Measurements from ENCODE around the gene TBX2.
"Not testable (repeated sequence)": the region's sequence is repeated elsewhere in the genome, so short reads cannot be mapped to it uniquely, and the experiment has no call there.

The TBX2 gene

DNA sequence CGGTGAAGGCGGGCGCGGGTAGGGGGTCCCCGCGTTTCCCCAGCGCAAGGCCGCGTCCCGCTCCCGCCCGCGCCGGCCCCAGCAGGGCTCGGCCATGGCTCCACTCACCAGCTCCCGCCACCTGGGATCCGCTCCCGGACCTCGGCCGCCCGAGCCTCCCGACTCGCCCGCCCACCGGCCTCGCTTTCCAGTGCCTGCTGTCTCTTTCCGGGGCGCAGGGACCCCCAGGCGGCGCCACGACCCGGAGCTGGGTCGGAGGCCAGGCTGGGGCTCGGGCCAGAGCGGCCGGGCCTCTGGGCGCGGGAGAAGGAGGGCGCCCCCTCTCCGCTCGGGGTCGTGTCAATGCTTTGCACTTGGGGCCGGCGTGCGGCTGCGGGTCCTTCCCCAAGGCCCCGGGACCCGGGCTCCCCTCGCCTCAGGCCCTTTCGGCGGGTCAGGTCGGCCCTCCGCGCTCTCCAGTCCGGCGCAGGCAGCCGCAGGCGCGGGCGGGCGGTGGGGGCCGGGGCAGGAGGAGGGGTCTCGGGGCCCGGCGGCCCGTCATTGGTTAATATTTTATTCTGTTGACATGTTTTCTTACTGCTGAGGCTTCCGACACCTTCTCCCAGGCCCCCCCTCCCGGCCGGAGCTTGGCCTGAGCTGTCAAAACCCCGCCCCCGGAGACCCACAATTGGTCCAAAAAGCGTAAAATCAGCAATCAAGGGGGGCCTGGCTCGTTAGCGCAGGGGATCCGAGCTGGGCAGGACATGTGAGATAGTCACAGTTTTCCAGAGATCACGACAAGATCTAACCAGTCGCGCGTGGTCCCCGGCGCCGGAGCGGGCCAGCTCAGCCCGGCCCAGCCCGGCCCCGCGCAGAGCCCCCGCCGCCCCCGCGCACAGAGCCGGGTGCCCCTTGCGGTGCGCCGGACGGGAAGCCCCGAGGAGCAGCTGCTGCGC, at the start of gene TBX2:
TSS of gene TBX2 (plus strand) at position 713 of the 935 bp plus-strand sequence. CDS start 334 bp downstream, outside the sequence.
- no peak for DNase-seq (ENCODE audit: low read depth in 2 of 2)

DNA sequence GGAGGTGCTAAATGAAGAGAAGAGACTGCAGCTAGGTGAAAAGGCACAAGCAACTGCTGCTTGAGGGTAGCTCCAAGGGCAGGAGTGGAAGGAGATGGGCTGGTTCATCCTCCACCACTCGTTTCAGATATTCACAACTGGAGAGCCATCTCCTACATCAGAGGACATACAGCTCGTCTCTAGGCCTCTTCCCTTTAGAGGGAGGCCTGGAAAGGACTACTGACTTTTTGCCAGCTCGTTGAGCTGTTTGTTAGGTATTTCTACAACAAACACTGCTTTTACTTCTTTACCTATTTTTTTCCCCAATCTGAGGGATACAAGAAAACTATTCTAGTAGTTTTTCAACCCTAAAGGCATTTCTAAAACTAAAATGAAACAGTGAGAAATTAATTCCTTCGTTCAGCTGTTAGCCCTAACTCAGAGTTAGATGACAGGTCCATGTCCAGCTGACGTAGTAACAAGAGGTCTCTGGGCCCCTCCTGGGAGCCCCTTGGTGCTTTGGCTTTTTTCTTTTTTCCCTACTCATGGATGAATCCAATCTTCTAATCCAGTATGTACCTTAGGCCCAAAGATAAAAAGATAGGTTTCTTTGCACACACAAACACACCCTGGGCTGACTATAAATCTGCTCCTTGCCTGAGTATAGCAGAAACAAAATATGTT, 47.8 kb upstream of the TBX2 start:
- no peak for DNase-seq (ENCODE audit: low read depth in 2 of 2)

DNA sequence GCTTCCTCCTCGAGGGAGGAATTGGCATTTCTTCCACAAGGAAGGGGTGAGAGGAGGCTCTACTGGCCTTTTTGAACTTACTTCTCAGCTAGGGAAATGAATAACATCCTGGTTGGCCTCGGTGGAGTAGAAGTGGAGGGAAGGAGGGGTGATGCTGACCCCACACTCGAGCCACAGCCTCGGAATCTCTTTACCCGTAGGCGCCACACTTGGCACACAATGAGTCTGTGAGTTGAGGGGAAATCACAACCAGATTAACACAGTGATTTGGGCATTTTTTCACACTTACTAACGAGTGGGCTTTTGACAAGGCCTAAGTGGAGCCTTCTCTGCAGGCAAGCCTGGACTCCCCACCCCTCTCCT, 47.3 kb upstream of the TBX2 start:
- no peak for DNase-seq (ENCODE audit: low read depth in 2 of 2)

DNA sequence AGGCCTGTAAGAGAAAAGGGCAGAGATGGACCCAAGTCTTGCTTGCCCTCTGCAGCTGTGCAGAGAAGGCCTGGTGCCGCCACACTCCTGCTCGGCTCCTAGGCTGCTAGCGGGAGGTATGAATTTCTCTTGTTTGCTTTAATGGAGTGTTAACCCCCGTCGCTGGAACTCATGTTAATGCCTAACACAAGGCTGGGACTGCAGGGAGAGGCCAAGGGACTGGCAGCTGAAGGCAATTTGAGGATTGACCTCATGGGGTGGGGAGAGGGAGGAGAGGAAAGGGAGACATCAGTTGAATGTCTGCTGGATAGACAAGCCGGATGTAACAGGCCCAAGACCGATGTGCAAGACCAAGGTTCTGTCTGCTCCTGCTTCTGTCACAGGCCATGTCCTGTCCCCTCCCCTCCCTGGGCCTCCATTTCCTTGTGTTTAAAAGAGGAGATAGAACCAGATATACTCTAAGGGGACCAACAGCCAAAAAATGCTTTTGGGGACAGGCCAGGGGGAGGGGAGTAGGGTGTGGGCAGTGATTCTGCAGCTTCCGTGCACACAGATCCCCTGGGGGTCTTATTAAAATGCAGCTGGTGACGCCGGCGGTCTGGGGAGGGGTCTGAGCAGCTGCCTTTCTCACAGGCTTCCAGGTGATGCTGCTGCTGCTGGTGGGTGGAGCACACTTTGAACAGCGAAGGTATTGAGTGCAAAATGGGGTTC, 46.7 kb upstream of the TBX2 start:
- DNase-seq (ENCODE audit: low read depth in 2 of 2): no peak

DNA sequence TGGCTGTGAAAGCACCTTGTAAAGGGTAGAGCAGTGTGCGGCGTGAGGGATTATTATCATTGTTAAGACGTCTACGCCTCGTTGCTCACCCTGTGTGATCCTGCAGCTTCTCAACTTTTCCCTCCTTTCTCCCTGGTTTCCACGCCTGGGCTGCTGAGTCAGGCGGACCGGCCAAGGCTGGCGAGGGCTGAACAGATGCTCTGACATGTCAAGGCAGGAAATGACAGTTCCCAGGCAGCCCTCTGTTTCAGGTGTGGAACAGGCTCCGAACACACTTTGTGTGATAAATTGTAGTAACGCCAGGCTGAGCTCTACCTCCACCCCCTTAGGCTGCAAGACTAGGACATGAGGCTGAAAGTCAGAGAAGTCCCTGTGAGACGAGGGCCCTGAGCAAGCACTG, 46.0 kb upstream of the TBX2 start:
- DNase-seq (ENCODE audit: low read depth in 2 of 2): no peak

DNA sequence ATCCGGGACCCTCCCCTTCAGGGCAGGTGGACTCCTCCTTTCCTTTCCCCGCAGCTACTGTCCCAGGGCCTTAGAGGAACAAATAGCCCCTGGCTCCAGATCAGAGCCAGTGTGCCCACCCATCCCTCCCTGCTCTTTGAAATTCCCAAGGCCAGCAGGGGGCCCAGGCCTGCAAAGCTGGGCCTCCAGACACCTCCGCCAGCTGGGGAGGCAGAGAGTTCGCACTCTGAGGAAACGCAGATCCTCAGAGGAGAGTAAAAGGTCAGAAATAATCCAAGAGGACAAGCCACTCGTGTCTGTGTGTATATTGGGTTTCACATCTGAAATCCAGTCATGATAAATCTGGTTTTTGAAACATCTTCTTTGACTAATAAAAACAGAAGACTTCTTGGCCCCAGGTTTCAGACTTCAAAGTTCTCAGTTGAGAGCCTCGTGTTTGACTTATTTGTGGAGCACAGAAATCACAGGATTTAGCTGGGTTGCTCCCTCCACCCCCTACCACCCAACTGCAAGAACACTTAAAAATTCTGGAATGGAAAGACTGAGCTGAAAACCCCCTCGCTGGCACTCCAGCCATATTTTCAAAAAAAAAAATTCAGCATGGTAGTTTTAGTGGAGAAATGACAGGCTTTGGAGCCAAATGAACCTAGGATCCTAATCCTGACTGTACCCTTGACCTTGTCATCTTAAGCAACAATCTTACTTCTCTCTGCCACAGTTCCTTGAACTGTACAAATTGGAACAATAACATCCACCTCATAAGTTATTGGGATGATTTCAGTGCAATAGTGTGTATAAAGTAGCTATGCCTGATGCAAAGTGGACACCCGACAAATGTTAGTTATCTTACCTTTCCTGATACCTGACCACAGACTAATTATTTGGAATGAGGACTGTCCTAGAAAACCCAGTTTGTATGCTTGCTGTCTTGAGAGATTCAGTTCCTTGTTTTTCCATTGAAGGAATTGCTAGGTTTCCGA, 44.5 kb upstream of the TBX2 start:
- DNase-seq (ENCODE audit: low read depth in 2 of 2): no peak

DNA sequence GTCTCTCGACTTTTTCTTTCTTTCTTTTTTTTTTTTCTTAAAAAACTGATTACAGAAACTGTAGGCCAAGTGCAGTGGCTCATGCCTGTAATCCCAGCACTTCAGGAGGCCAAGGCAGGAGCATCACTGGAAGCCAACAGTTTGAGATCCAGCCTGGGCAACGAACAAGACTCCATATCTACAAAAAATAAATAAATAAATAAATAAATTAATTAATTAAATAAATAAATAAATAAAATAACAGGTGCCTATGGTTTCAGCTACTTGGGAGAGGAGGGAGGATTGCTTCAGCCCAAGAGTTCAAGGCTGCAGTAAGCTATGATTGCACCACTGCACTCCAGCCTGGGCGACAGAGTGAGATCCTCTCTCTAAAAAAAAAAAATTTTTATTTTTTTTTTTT, 42.6 kb upstream of the TBX2 start:
- DNase-seq (ENCODE audit: low read depth in 2 of 2): not testable (repeated sequence)

DNA sequence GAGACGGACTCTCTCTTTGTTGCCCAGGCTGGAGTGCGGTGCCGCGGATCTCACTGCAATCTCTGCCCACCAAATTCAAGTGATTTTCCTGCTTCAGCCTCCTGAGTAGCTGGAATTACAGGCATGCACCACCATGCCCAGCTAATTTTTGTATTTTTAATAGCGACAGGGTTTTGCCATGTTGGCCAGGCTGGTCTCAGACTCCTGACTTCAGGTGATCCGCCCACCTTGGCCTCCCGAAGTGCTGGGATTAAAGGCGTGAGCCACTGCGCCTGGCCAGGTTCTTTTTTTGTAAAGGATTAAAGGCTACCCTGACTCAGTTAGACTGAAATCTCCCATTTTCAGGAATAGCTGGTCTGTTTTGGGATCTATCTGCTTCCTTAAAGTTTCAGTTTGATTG, 40.1 kb upstream of the TBX2 start:
- not testable (repeated sequence) for DNase-seq (ENCODE audit: low read depth in 2 of 2)

DNA sequence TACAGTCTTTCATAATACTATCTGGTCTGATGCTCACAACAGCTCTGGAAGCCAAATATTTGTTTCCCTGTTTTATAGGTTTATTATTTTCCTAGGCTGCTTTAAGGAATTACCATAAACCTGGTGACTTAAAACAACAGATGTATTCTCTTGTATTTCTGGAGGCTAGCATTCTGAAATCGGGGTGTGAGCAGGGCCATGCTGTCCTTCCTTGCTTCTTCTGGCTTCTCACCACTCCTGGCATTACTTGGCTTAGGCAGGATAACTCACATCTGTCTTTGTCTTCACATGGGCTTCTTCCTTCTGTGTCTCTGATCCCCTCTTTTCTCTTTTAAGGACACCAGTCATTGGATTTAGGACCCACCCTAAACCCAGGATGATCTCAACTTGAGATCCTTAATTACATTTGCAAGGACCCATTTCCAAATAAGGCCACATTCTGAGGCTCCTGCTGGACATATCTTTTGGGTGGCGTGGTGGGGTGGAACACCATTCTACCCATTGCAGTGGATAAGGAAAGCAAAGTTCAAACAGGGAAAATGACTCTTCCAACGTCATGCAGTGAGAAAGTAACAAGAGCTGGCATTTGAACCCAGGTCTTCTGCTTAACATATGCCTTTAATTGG, 39.2 kb upstream of the TBX2 start:
- no peak for DNase-seq (ENCODE audit: low read depth in 2 of 2)

DNA sequence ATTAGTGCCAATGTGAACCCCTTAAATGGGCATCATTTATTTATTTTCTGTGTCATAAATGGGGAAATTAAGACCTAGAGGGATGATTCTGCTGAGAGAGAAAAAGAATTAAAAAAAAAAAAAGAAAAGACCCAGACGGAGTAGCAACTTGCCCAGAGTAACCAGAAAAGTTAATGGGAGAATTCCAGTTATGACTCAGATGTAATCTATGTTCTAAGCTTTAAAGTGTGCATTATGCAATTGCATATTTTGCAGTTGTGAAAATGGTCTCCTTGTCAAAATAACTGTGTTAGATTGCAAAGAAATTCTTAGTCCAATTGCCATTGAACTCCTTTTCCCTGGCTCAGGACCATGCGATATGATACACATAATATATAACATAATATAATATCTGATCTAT, 38.6 kb upstream of the TBX2 start:
- DNase-seq (ENCODE audit: low read depth in 2 of 2): no peak

DNA sequence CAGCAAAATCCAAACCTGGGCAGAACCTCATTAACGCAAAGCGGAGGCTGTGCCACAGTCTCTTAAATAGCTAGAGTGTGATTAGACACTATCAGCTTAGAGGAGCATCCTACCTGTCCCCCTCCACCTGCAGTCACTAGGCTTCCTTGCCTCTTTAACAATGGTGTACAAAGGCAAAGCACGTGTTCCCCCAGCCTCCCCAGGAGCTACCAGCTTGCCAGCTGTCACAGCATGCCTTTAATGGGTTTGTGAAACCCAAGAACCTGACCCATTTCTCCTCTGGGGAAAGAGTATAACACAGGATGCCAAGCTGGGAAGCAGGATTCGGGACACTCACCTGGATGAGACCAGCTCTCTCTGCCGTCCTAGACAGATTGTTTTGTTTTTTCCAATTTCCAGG, 37.2 kb upstream of the TBX2 start:
- DNase-seq (ENCODE audit: low read depth in 2 of 2): no peak

DNA sequence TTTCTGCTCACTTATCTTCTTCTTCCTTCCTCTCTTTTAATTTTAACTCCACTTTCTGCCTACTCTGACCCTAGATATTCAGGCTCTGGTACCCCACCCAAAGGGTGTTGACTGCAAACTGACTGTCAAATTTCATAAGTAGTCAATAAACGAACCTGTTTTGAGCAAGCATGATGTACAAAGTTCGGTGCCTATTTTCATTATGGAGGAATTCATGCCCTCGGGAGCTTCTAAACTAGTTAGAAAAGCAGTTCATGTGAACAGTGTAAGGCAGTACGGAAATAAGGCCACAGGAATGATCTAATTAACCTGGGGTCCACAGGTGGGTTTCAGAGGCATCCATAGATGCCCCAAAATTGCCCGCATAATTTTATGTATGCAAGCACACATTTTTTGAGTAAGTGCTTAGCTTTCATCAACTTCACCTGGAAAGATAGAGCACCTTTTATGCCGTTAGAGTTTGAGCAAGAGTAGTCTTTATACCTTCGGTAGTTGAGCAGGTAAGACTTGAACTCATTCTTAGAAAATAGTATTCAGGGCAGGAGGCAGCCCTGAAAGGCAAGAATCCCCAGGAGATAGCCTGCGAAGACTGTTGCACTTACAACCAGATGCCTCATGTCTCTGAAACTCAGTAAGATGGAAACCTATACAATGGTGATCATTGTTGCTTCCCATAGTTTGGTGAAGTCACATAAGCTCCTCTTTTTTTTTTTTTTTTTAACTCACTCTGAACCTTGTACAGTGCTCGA, 36.6 kb upstream of the TBX2 start:
- DNase-seq (ENCODE audit: low read depth in 2 of 2): no peak

DNA sequence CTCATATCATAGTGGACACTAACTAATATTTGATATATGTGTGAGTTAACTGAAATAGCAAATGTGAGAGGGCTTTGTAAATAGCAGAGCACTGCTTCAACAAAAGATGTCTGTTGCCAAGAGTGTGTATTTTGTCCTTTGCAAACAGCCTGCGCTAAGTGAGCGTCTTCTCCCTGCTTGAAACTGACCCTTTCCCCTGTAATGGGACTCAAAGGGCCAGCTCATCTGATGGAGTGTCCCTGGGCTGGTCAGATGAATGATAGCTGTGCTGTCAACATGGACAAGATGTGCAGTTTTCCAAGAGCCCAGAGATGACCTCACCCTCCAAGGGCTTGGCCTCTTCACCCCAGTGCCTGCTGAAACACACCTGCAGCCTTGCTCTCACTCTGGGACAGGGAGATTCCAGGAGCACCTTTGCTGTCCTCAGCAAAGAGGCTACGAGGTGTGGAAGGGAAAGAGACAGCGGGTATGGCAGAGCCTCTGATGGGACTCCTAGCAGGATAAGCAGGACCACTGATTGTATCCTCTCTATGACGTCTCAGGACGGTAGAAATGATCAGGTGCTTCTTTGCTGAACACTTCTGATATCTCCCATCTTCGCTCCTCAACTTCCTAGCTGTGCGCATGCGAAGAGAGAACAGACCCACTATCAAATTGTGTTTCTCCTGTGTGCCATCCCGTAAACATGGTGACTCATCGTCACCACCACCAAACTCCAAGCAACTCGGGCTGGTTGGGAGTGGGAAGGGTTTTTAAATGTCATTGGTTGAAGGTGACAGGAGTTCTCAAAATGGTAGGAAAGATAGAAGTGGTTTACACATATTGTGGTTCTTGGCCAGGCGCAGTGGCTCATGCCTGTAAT, 35.8 kb upstream of the TBX2 start:
- no peak for DNase-seq (ENCODE audit: low read depth in 2 of 2)

DNA sequence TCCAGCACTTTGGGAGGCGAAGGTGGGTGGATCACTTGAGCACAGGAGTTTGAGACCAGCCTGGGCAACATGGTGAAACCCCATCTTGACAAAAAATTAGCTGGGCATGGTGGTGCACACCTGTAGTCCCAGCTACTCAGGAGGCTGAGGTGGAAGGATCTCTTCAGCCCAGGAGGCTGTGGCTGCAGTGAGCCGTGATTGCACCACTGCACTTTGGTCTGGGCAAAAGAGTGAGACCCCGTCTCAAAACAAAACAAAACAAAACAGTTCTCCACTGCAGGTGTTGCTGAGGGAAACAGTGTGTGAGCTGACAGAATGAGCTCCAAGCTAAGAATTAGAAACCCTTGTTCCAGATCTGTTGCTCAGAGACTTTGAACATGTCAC, 35.2 kb upstream of the TBX2 start:
- DNase-seq (ENCODE audit: low read depth in 2 of 2): no peak

DNA sequence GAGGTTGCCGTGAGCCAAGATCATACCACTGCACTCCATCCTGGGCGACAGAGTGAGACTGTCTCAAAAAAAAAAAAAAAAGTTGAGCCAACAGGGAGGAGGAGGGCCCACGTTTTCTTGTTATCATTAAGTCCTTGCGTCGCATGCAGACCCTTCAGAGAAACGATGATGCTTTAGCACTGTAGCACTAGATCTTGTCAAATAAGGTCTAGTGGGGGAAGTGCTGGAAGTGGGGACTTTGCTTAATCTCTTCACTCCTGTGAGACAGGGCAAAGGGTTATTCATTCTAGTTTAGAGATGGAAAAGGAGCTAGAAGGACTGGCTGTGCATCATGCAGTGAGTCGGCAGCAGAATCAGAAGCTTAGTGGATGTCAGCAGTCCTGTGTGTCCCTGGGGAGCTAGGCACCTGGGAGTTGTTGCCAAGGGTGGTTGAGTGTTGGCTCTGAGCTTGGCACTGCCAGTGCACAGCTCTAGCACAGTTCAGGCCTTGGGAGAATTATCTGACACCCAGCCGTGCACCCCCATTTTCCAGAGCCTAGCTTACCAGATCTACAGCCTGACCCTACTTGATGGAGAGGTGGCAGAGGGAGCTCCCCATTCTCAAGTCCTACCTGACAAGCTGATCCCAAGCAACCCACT, 33.4 kb upstream of the TBX2 start:
- no peak for DNase-seq (ENCODE audit: low read depth in 2 of 2)

DNA sequence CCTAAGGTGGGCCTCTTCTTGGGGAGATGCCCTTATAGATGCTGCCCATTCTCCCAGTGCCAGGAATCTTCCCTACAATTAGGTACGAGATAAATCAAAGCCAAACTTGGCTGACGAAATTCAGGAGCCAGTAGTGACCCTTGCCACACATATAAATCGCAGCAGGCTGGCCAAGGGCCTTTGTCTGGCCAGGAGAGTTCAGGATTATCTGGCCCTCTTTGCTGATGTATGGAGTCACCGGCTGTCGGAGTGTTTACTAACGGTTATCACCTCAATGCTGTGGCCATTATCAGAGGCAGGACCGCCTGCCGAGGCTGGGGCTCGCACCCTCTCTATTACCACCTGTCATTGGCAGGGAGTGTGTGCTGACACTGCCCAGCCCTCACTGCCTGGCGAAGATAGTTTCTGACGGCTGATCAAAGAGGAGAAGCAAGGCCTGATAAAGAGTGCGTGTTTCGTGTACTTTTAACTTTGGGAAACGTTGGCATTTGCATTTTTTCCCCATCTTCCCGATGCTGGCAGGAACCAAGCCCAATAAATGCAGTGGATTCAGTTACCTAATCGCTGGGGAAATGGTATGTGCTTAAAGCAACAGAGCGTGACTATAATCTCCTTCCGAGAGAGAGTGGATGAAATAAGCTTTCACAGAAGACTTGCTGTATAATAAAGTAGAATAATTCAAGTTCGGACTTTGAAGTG, 32.8 kb upstream of the TBX2 start:
- no peak for DNase-seq (ENCODE audit: low read depth in 2 of 2)

DNA sequence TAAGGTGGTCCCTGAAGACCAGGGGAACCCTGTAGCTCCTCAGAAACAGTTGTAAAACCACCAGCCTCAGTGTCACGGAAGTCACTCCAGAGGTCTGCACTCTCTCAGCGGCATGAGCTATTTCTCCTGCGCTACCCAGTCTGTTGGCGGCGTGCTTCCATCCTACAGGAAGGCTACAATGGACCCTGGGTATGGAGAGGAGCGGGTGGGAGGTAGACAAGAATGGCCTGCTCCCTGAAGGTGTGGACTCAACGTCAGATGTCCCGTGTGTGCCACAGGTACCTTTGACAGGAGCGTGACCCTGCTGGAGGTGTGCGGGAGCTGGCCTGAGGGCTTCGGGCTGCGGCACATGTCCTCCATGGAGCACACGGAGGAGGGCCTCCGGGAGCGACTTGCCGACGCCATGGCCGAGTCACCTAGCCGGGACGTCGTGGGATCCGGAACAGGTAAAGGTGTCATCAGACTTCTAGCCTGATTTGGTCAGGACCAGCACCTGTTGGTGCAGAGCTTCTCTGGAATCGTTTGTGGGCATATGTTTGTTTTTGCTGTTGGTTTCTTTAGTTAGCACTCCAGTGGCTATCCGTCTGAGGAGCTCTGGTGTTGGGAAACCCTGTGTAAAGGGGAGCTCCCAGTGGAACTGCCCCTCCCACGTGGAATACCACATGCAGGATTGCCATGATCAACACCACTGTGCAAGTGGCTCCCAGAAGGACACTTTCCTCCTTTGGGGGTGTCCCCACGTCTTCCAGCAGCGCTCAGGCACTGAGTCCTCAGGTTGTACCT, 31.4 kb upstream of the TBX2 start:
- no peak for DNase-seq (ENCODE audit: low read depth in 2 of 2)
